ENCODE results near the gene CHMP4B.

CHMP4B gene, protein sequence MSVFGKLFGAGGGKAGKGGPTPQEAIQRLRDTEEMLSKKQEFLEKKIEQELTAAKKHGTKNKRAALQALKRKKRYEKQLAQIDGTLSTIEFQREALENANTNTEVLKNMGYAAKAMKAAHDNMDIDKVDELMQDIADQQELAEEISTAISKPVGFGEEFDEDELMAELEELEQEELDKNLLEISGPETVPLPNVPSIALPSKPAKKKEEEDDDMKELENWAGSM

DNA sequence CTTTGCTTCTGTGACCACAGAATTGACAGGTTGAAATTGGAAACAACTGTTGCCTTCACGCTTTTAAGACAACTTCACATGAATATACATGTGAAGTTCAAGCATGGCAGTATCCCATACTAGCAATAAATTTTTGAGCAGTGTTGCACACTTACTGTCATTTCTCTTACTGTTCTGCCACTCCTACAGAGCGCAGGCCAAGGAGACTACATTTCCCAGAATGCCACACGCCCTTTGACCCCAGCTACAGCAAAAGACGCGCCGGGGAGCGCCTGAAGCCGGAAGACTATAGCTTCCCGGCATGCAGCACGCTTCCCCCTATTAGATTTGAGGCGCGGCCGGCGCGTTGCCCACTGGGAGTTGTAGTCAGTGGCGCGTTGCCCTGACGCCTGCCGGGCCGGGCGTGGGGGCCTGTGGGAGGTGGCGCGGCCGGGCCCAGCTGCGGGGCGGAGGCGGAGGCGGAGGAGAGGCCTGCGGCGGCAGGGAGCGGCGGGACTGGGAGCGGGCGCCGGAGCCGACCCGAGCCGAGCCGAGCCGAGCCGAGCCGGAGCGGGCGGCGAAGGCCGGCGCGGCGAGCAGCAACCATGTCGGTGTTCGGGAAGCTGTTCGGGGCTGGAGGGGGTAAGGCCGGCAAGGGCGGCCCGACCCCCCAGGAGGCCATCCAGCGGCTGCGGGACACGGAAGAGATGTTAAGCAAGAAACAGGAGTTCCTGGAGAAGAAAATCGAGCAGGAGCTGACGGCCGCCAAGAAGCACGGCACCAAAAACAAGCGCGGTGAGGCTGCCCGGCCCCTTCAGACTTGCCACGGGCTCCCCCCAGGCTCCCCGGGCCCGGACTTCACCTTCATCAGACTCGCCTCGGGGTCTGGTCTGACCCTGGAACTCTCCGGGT lies at the start of gene CHMP4B:
CHMP4B (plus strand) TSS at position 464 of the 891 bp plus-strand sequence; CDS start at position 585, 121 bp downstream.
- peak; percentile 99 for DNase-seq

DNA sequence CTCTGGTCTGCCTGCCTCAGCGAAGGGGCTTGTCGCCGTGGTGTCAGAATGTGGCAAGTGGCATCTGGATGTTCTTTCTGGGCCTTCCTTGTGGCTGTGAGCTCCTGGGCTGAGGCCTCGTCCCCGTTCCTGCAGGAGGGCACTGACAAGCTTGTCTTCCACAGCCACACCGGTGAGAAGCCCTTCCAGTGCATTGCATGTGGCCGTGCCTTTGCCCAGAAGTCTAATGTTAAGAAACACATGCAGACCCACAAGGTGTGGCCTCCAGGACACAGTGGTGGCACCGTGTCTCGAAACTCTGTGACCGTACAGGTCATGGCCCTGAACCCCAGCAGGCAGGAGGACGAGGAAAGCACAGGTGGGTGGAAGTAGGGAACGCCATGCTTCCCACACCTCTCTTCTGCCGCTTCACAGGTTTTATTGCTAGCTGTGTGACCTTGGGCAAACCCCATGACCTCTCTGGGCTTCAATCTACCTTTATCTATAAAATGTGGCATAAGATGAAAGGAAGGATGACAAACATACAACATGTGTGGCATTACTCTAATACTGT lies 49.4 kb upstream of the CHMP4B start:
- no peak for DNase-seq

DNA sequence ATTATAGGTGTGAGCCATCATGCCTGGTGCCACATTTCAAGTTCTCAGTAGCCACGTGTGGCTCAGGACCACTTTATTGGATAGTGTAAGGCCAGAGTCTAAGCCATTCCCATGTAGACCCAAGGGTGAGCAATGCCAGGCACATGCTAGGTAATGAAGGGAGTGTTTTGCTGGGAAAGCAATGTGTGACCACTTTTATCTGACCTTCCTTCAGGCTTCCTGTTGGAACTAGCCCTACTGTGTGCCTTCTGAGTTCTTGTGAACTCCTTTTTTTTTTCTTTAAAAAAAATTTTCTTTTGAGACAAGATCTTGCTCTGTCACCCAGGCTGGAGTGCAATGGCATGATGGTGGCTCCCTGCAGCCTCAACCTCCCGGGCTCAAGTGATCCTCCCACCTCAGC lies 46.0 kb upstream of the CHMP4B start:
- no peak for DNase-seq

DNA sequence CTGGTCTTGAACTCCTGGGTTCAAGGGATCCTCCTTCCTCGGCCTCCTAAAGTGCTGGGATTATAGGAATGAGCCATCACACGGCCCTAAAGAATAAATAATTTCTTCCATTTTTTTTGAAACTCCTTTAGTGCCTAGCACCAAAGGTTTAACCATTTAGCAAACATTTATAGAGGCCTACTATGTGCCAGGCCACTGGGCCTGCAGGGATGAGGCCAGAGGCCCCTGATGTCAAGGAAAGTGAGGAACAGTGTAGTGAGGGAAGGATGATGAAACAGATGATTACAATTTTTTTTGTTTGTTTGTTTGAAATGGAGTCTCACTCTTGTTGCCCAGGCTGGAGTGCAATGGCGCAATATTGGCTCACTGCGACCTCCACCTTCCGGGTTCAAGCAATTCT lies 45.6 kb upstream of the CHMP4B start:
- DNase-seq = no peak

DNA sequence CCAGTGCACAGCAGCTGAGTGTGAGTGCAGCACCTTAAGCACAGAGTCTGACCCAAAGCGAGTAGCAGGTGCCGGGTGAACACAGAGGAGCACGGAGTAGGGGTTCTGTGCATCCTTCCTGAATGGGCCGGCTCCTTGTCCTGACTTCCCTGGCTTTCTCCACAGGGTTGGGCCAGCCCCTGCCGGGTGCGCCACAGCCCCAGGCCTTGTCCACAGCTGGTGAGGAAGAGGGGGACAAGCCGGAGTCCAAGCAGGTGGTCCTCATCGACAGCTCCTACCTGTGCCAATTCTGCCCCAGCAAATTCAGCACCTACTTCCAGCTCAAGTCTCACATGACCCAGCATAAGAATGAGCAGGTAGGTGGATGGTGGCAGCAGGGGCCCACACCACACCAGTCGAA lies 44.5 kb upstream of the CHMP4B start:
- DNase-seq = no peak

DNA sequence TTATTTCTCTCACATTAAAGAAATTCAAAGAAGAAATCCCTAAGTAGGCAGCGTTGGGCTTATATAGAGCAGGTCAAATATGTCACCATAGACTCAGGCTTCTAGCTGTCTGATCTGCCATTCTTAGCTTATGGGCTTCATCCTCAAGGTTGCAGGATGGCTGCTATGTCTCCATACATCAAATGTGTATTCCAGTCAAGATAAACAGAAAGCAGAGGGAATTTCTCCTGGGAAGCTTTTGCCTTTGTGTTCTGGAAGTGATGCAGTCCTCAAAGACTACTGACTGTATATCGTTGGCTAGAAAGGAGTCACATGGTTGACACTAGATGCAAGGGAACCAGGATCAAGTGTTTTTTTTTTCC lies 43.4 kb upstream of the CHMP4B start:
- no peak for DNase-seq

DNA sequence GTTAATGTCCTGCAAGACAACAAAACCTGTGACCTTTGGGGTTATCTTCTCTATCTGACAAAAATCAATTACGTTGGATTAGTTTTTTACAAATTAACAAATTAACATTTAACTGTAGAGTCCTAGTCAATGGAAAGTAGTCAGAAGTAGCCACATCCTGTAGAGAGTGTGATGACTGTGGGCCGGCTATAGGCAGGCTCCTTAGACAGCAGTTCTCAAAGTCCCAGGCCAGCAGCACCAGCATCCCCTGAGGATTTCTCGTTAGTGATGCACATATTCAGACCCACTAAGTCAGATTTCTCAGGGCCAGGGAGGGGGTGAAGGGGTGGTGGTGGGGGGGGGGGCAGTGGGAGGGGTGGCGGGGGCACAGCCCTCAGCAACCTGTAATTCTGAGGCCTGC lies 42.1 kb upstream of the CHMP4B start:
- no peak for DNase-seq

DNA sequence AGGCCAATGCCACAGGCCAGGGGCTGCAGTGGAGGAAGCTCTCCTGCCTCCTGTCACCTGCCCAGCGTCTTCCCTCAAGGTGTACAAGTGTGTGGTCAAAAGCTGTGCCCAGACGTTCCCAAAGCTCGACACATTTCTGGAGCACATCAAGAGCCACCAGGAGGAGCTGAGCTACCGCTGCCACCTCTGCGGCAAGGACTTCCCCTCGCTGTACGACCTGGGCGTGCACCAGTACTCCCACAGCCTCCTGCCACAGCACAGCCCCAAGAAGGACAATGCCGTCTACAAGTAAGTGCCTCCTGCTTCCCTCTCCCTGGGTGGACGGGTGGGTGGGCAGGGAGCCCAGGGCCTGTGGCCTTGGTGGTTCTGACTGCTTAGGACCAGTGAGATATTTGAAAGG lies 41.1 kb upstream of the CHMP4B start:
- DNase-seq = no peak

DNA sequence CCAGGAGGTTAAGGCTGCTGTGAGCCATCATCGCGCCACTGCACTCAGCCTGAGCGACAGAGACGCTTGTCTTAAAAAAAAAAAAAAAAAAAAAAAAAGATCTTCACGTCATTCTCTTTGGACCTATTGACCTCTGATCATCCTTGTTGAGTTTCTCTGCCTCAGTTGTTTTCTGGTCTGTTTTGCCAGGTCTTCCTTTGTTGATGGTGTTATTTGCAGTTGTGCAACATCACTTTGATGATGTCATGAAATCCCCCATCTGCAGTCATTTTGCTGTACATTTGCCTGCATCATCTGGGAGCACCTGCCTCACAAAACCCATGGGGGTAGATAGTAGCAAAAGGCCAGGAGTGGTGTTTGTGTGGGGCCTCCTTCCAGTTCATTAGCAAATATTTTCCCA lies 39.2 kb upstream of the CHMP4B start:
- DNase-seq = no peak

DNA sequence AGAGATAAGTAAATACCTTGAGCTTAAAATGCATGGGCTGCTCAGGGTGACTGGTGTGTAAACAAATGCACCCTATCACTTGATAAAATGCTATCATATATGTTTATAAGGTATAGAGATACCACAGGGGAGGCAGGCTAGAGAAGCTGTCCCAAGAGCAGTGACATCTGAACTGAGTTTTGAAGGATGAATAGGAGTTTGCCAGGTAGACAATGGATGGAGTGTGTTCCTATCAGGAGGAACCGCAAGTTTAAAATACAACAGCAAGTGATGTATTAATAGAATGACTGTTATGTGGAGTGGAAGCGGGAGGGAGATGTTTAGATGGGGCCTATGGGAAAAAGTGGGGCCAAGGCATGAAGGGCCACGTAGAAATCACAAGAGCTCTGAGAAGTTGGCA lies 38.7 kb upstream of the CHMP4B start:
- DNase-seq = no peak

DNA sequence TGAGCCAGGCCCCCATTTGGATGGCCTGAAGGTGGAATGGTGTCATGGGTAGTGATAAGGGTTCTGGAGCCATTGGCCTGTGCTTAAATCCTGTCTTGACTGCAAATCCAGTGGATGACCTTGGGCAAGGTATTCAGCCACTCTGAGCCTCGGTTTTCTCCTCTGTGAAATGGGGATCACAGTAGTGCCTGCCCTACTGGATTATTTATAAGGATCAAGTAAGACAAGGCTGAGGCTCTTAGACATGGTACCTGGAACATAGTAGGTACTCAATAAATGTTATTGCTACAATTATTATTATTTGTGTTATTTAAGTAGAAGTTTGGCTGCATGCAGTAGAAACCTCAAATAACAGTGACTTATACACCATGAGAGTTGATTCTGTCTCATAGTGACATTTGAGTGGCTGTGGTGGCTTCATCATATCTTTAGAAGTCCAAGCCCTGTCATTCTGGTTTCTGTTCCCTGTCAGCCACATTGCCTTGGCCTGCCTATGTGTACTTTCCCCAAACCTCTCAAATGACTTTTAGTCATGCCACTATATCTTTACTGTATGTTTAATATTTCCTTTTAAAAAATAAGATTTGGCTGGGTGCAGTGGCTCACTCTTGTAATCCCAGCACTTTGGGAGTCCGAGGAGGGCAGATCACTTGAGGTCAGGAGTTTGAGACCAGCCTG lies 37.6 kb upstream of the CHMP4B start:
- DNase-seq = no peak

DNA sequence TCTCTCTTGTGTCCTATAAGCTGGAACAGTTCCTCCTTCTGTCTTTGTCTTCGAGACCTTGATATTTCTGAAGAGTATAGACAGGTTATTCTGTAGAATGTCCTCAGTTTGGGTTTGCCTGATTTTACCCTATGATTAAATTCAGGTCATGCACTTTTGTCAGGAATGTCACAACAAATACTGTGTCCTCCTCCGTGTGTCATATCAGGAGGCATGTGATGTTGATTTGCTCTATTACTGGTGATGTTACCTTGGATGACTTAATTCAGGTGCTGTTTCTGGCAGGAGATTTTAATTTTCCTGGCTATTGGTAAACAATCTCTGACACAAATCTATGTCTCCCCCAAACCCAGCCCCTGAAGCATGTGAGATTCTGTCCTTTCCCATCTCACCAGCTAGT lies 33.3 kb upstream of the CHMP4B start:
- no peak for DNase-seq

DNA sequence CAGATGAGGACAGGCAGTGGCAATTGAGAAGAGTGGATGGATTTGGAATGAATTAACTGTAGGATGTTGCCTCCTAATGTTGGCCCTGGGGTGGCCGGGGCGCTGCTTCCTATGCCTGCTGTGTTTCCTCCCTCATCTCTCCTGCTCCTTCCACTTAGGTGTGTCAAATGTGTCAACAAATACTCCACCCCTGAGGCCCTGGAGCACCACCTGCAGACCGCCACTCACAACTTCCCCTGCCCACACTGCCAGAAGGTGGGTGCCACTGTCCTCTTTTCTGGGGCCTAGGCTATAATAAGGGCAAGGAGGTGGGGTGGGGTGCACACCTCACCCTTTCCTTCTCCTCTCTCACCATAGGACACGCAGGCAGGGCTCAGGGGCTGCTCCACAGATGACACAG lies 30.0 kb upstream of the CHMP4B start:
- DNase-seq = no peak

DNA sequence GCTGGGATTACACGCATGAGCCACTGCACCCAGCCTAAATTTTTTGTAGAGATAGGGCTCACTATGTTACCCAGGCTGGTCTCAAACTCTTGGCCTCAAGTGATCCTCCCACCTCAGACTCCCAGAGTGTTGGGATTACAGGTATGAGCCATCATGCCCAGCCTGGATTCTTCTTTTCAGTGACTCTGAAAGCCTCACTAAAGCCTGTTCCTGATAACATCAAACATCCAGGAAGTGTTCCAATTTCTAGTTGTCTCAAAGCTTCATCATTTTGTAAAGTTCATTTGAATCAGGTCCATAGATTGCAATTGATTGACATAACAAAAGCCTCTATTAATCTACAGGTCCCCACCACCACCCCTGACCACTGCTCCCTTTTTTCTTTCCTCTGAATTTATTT lies 29.2 kb upstream of the CHMP4B start:
- no peak for DNase-seq

DNA sequence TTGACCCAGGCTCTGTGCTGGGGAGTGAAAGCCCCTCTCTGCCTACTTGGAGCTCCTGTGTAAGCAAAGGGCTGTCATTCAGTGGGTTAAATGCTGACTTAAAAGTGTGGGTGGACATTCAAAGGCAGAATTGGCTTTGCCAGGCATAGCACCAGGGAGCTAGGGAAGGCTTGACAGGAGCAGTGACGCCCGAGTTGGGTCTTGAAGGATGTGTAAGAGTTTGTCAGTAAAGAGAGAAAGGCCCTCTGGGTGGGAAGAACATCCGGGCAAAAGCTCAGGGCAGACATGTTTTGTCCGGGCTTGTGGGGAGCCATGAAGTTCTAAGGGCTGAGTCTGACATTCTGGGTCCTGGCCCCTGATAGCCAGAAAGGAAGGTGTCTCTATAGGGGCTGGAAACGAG lies 27.9 kb upstream of the CHMP4B start:
- no peak for DNase-seq

DNA sequence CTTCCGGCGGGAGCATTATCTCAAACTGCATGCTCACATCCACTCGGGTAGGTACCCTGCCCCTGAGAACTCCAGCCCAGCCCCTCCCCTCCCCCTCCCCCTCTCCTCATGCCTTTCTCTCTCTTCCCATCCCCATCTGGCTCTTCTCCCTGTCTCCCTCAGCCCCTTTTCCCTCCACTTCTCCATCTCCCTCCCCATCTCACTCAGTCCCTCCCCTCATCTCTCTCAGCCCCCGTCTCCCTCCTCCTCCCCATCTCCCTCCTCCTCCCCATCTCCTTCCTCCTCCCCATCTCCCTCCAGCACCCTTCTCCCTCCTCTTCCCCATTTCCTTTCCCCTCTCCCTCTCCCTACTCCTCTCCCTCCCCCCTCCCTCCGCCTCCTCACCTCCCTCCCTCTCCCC lies 27.3 kb upstream of the CHMP4B start:
- DNase-seq = no peak

DNA sequence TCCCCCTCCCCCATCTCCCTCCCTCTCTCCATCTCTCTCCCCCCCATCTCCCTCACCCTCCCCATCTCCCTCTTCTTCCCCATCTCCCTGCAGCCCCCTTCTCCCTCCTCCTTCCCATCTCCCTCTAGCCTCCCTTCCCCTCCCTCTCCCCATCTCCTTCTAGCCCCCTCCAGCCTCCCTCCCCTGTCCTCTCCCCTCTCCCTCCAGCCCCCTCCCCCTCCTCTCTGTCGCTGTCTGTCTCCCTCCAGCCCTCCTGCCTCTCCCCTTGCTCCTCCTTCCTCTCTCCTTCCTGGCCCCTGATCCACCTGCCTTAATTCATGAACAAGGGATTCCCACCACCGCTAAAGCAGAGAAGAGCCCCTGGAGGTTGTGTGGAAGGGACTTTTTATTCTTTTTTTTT lies 26.9 kb upstream of the CHMP4B start:
- DNase-seq = no peak

DNA sequence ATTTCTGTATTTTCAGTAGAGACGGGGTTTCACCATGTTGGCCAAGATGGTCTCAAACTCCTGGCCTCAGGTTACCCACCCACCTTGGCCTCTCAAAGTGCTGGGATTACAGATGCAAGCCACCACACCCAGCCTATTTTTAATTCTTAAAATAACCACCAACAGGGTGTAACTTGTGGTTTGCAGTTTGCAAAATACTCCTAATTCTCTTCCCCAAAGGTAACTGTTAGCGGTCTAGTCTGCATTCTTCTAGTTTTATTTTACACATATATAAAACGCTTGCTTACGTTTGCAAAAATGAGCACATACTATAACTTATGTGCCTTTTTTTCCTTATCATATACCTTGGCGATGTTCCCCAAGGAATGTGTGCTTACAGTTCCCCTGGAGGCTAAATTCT lies 25.6 kb upstream of the CHMP4B start:
- no peak for DNase-seq

DNA sequence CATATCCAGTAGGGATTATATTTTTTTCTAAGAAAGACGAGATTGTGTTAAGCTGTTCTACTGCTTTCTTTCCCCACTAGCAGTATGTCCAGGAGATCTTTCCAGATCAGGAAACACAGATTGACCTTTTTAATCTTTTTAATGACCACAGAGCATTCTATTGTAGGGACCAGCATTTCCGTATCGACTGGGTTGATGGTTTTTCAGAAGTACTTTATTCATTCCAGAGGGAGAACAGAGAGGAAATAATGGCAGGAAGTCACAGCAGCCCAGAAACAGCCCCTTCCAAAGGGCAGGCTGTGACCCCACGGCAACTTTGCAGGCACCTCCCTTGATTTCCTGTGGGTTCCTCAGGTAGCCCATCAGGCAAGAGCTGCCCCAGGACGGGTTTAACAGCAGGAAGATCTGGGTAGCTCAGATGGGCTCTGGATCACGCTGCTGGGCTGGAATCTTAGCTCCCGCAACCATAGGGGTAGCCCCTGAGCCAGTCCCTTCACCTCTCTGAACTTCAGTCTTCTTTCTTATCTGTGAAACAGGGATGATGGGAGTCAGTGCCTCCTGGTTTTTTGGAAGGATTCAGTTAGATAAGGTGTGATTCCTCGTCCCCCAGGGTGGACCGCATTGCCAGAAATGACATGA lies 23.8 kb upstream of the CHMP4B start:
- DNase-seq = no peak

DNA sequence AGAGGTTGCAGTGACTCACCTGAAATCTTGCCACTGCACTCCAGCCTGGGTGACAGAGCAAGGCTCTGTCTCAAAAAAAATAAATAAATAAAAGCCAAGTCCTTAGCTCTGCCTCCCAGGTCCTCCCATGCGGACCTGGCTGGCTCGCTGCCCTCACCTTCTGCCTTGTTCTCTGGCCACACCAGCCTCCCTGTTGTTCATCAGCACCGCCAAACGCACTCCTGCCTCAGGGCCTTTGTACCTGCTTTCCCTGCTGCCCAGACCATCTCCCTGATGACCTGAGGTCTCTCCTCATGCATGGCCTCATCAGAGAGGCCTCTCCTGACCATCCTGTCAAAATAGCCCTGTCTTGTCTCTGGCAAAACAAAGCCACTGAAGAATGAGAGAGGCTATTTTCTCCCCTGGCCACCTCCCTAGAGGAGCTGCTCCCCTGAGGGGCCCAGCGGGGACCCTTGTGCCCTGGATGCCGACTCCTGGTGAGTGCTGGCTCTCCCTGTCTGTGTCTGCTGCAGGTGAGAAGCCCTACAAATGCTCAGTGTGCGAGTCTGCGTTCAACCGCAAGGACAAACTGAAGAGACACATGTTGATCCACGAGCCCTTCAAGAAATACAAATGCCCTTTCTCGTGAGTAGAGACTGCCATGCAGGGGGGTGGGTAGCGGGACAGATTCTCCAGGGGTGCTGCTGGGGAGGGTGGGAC lies 22.6 kb upstream of the CHMP4B start:
- DNase-seq = no peak

DNA sequence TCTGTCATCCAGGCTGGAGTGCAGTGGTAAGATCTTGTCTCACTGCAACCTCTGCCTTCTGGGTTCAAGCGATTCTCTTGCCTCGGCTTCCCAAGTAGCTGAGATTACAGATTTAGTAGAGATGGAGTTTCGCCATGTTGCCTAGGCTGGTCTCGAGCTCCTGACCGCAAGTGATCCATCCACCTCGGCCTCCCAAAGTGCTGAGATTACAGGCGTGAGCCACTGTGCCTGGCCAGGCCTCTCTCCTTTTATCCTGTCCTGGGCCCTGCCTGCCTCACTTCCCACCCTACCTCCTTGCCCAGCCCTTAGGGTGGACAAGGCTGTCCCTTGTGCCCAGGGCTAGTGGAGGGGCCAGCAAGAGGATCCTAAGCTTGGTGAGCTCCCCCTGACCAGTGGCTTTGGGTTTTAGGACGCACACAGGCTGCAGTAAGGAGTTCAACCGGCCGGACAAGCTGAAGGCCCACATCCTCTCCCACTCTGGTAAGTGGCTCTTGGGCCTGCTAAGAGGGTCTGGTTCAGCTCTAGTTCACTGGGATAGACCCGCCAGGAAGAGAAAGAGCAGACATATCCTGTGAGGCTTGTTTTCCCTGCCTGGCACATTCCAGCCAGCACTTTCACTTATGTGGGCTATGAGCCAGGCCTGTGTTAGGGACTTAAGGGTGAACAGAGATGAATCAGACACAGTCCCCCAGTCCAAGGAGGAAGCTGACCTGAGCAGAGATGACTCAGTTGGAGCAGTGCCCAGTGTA lies 21.9 kb upstream of the CHMP4B start:
- peak; percentile 76 for DNase-seq

DNA sequence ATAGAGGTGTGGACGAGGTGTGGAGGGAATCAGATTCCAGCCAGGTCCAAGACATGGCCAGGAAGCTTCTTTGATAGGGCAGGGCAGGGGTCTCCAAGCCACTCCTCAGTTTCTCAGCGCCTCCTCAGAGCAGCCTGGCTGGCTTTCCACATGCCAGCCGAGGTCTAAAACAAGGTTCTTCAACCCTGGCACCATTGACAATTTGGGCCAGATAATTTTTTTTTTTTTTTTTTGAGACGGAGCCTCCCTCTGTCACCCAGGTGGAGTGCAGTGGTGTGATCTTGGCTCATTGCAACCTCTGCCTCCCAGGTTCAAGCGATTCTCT lies 21.3 kb upstream of the CHMP4B start:
- DNase-seq = no peak
